GM19372 (cell line): ENCODE measurements around the gene DGKD.

Experiments
- ATAC-seq: cut with Tn5 transposase; IDR thresholded peaks from one replicate; pipeline ENCODE4 v1.9.1; 2021; ENCODE audit warnings: mild to moderate bottlenecking, low read depth, moderate library complexity; ENCODE audit not compliant: unreplicated experiment

The DGKD gene

DNA sequence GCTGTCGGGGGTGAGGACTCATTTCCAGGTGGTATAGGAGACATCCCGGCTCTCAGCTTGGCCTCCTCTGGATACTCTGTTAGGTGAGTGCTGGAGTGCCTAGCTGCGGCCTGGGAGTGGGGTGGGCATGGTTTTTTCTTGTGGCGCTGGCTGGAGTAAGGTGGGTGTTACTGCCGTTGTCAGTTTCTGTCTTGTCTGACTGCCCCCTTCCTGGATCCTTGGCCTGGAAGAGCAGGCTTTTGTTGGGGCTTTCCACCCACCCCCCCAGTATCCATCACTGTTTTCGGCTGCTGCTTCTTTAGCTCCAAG lies 69.2 kb downstream of the DGKD start:
- ATAC-seq, result no peak

- no peak for ATAC-seq
Measured at GRCh38 chr2:233424154-233424951, 70.1 kb downstream of the DGKD start.

GRCh38 chr2:233426619-233427342 lies 72.5 kb downstream of the DGKD start:
- ATAC-seq, result no peak

GRCh38 chr2:233428008-233428407 lies 73.7 kb downstream of the DGKD start:
- no peak for ATAC-seq

- no peak for ATAC-seq
Measured at GRCh38 chr2:233428438-233428837, 74.1 kb downstream of the DGKD start.

DNA sequence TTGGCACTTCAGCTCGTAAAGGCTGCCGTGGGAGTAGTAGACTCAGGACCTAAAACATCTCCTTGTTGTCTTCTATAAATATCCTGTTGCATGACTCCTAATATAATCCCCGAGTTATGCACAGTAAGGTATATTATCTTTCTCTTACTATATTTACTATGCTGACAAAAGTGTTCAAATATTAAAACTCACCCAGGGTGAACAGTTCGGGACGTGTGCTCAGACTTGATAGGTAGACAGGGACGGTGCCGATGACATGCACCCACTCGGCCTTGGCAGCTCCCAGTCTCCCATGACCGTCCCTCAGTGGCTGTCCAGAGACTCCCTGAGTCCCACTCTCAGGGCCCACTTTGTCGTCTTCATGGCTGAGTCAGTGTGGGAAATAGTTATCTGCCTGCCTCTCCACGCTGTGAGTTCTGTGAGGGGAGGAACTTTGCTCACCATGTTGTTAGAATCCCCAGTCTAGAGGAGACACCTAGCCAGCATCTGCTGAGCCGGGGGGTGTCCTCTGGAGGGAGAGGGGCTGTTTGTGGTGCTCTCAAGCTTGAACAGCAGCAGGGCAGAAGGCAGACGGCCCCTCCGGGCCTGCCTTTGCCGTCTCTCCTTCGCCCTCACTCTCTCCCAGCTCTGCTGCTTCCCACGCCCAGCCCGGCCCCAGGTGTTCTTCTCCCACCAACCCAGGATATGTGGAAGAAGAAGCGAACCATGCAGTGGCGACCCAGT lies 75.0 kb downstream of the DGKD start:
- ATAC-seq, result no peak

- no peak for ATAC-seq
Measured at GRCh38 chr2:233430081-233430480, 75.8 kb downstream of the DGKD start.

- no peak for ATAC-seq
Measured at GRCh38 chr2:233430651-233431050, 76.4 kb downstream of the DGKD start.

GRCh38 chr2:233433029-233433428 lies 78.7 kb downstream of the DGKD start:
- ATAC-seq, result no peak

- ATAC-seq, result no peak
Measured at GRCh38 chr2:233433794-233434193, 79.5 kb downstream of the DGKD start.

DNA sequence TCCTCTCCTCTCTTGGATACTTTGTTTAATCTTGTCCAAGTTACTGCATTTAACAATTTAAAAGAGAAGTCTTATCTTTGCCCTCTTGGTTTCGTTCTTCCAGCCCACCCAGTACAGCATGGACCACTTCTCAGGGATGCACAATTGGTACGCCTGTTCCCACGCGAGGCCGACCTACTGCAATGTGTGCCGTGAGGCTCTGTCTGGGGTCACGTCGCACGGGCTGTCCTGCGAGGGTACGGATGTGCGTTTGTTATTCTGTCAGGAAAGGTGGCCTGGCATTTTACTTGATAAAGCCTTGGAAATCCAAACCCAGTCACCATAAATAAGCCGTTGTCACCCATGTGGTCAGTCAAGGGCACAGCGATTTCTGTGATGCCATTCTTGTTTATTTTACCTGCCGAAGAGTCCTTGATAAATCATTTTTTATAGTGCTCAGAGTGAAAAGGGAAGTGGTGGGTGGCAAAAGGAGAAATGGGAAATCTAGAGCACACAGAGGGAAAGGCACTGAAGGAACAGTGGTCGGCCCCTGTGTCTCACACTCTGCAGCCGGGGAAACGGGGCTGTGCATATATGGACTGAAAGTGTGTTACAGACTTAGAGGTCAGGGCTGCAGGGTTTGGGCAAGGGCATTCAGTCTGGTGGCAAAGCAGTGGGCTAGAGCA lies 80.5 kb downstream of the DGKD start:
- ATAC-seq, result no peak

DNA sequence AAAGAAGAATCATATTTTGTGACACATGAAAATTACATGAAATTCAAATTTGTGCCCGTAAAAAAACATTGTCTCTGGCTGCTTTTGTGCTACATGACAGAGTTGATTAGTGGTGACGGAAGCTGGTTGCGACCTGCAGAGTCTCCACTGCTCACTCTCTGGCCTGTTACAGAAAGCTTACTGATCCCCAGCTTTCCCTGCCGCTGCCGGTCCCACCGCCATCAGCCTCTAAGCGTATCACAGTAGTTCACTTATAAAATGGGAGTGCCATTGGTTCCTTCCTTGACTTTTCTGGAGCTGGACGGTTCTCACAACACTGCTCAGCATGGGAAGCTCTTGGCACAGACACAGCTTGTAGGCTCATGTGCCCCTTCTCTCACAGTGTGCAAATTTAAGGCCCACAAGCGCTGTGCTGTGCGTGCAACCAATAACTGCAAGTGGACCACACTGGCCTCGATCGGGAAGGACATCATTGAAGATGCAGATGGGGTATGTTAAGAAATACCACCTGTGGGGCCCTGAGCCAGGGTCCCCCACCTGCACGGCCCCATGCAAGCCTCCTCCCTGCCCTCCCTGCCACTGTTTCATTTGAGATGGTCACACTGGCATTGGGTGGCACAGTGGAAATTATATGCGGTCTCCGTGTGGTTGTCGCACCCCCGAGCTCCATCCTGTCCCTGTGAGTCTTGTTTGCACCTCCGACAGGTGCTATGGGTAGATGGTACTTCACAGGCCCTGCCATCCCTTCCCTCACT lies 81.3 kb downstream of the DGKD start:
- no peak for ATAC-seq

GRCh38 chr2:233436191-233436581 lies 81.9 kb downstream of the DGKD start:
- no peak for ATAC-seq

DNA sequence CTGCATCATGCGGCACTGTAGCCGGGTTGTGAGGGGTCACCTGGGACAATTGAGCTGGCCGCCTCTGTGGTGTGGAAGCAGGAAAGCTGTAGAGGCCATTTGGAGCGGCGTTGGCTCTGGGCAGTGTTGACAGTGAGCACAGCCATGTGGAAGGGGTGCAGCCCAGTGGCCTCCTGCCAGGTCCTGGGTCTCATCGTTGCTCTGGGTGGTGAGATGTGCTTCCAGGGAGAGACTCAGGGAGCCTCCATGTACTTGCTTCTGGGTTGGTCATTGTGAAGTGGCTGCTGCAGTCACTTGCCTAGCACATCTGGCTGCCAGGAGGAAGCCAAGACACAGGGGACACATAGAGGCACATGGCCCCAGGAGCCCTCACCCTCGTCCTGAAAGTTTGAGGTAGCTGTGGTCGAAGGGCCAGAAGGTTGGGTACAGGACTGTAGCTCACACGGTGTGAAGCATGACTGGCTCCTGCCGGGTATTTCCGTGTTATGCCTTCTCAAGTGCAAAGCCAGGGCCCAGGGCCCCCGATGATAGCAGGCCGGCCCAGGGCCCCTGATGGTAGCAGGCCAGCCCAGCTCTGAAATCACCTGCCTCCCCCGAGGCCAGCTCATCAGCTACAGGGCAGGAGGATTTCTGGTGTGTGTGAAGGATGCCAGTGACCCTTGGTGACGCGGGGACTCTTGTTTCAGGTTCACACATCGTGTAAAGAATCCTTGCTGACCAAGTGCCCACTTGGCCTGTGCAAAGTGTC lies 82.6 kb downstream of the DGKD start:
- no peak for ATAC-seq

- no peak for ATAC-seq
Measured at GRCh38 chr2:233437439-233437955, 83.2 kb downstream of the DGKD start.

DNA sequence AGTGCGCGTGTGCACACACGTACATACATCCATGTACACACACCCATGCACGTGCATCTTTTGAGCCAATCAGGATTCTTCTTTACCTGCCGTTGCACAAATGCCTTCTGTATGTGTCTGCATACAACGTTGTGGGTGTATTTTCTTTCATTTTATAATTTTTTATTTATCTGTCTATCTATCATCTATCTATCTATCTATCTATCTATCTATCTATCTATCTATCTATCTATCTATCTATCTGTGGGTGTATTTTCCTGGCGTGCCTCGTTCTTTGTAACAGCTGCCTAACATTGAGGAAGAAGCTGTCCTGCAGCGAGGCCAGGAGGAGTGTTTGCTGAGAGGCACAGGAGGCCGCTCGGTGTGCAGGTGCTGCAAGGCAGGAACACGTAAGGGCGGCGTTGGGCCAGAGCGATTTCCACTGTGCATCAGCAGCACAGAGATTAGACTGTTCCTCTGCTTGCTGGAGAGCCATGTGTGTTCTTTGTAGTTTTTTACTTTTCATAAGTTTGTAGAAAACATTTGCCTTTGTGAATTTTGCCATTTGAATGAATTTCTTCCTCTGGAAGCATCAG lies 84.4 kb downstream of the DGKD start:
- no peak for ATAC-seq

GRCh38 chr2:233439191-233439590 lies 84.9 kb downstream of the DGKD start:
- no peak for ATAC-seq

GRCh38 chr2:233440314-233440713 lies 86.0 kb downstream of the DGKD start:
- no peak for ATAC-seq

- ATAC-seq, result no peak
Measured at GRCh38 chr2:233440714-233441113, 86.4 kb downstream of the DGKD start.
